Mononuclear cell (primary cell): ENCODE measurements around the gene TPD52L1. TPM values are rescaled to one million over a fixed set of nuclear protein-coding genes. Genes with fewer than 3 reads are reported as not detected.
"Not testable (repeated sequence)": the region's sequence is repeated elsewhere in the genome, so short reads cannot be mapped to it uniquely, and the experiment has no call there.

Source experiments
- H3K27me3 ChIP-seq: 2 replicates; pipeline ENCODE4 v1.6.0; 2011; ENCODE audit warnings: low read length, control low read depth; ENCODE audit not compliant: insufficient read depth
- H3K4me1 ChIP-seq: 2 replicates; pipeline ENCODE4 v1.5.1; 2011; ENCODE audit warnings: mild to moderate bottlenecking, low read length, control low read depth; ENCODE audit not compliant: insufficient read depth
- H3K4me3 ChIP-seq: 2 replicates; pipeline ENCODE4 v1.5.1; 2011; ENCODE audit warnings: mild to moderate bottlenecking, low read length, moderate library complexity
- H3K9me3 ChIP-seq: 2 replicates; pipeline ENCODE4 v1.5.1; 2011; ENCODE audit warnings: low read depth, mild to moderate bottlenecking, control low read depth, low read length
- total RNA-seq: library from RNA; depleted of rRNA; stranded (reverse); fragments of >200 nt; gene quantifications from one replicate; pipeline ENCODE4 v1.2.3, GENCODE V29; 2012

The TPD52L1 gene
- total RNA-seq, 1 donor = 0.31 TPM

GRCh38 chr6:125268765-125269164 lies 115.2 kb downstream of the TPD52L1 start:
- Histone ChIP-seq H3K4me3 (no peak overlapping the region), H3K27me3 (no peaks in the 10 kb centered on the region), H3K4me1 (no peaks in the 10 kb centered on the region), H3K9me3 (no peaks in the 10 kb centered on the region)

- Histone ChIP-seq H3K4me1 (no peaks in the 10 kb centered on the region), H3K27me3 (no peaks in the 10 kb centered on the region), H3K4me3 (no peak overlapping the region), H3K9me3 (no peaks in the 10 kb centered on the region)
Observed at GRCh38 chr6:125269328-125269985, 115.9 kb downstream of the TPD52L1 start.

- Histone ChIP-seq H3K4me3 (no peak overlapping the region), H3K27me3 (no peaks in the 10 kb centered on the region), H3K9me3 (no peaks in the 10 kb centered on the region), H3K4me1 (no peaks in the 10 kb centered on the region)
Observed at GRCh38 chr6:125270380-125270779, 116.8 kb downstream of the TPD52L1 start.

- H3K9me3 ChIP-seq = no peaks in the 10 kb centered on the region
- no peaks in the 10 kb centered on the region for H3K27me3 ChIP-seq
- H3K4me3 ChIP-seq = no peak overlapping the region
- no peaks in the 10 kb centered on the region for H3K4me1 ChIP-seq
Observed at GRCh38 chr6:125271486-125272159, 118.0 kb downstream of the TPD52L1 start.

GRCh38 chr6:125273251-125273650 lies 119.7 kb downstream of the TPD52L1 start:
- no peaks in the 10 kb centered on the region for H3K27me3 ChIP-seq

GRCh38 chr6:125273965-125274364 lies 120.4 kb downstream of the TPD52L1 start:
- H3K9me3 ChIP-seq = no peaks in the 10 kb centered on the region
- H3K4me1 ChIP-seq = peaks cover 2% of the 10 kb centered on the region
- no peaks in the 10 kb centered on the region for H3K27me3 ChIP-seq
- no peak overlapping the region for H3K4me3 ChIP-seq

More at GRCh38 chr6:125273251-125273650, 119.7 kb downstream of the TPD52L1 start:
- H3K4me3 ChIP-seq = no peak overlapping the region
- no peaks in the 10 kb centered on the region for H3K4me1 ChIP-seq
- no peaks in the 10 kb centered on the region for H3K9me3 ChIP-seq

GRCh38 chr6:125274935-125275334 lies 121.4 kb downstream of the TPD52L1 start:
- H3K4me1 ChIP-seq = peaks cover 5% of the 10 kb centered on the region
- no peak overlapping the region for H3K4me3 ChIP-seq
- no peaks in the 10 kb centered on the region for H3K9me3 ChIP-seq
- no peaks in the 10 kb centered on the region for H3K27me3 ChIP-seq

- Histone ChIP-seq H3K27me3 (no peaks in the 10 kb centered on the region), H3K4me1 (peaks cover 5% of the 10 kb centered on the region), H3K9me3 (no peaks in the 10 kb centered on the region), H3K4me3 (no peak overlapping the region)
Observed at GRCh38 chr6:125275779-125276178, 122.2 kb downstream of the TPD52L1 start.

GRCh38 chr6:125277838-125278237 lies 124.3 kb downstream of the TPD52L1 start:
- Histone ChIP-seq H3K27me3 (no peaks in the 10 kb centered on the region), H3K4me3 (no peak overlapping the region), H3K9me3 (no peaks in the 10 kb centered on the region), H3K4me1 (peaks cover 5% of the 10 kb centered on the region)

GRCh38 chr6:125279961-125280360 lies 126.4 kb downstream of the TPD52L1 start:
- H3K4me1 ChIP-seq = peaks cover 5% of the 10 kb centered on the region
- H3K27me3 ChIP-seq = no peaks in the 10 kb centered on the region
- H3K9me3 ChIP-seq = no peaks in the 10 kb centered on the region
- no peak overlapping the region for H3K4me3 ChIP-seq

- H3K9me3 ChIP-seq, H3K27me3 ChIP-seq, H3K4me3 ChIP-seq, H3K4me1 ChIP-seq: not testable (repeated sequence)
Observed at GRCh38 chr6:125280370-125281035, 126.9 kb downstream of the TPD52L1 start.

GRCh38 chr6:125282470-125282869 lies 128.9 kb downstream of the TPD52L1 start:
- H3K4me3 ChIP-seq, H3K27me3 ChIP-seq, H3K4me1 ChIP-seq: not testable (repeated sequence)
- peaks cover 10% of the 10 kb centered on the region for H3K9me3 ChIP-seq

- Histone ChIP-seq H3K4me1 (no peaks in the 10 kb centered on the region), H3K4me3 (no peak overlapping the region), H3K27me3 (no peaks in the 10 kb centered on the region), H3K9me3 (peaks cover 10% of the 10 kb centered on the region)
Observed at GRCh38 chr6:125285353-125285752, 131.8 kb downstream of the TPD52L1 start.

GRCh38 chr6:125285936-125286335 lies 132.4 kb downstream of the TPD52L1 start:
- Histone ChIP-seq H3K9me3 (peaks cover 10% of the 10 kb centered on the region), H3K27me3 (no peaks in the 10 kb centered on the region), H3K4me1 (no peaks in the 10 kb centered on the region), H3K4me3 (no peak overlapping the region)

- no peaks in the 10 kb centered on the region for H3K4me1 ChIP-seq
- peaks cover 10% of the 10 kb centered on the region for H3K9me3 ChIP-seq
- no peak overlapping the region for H3K4me3 ChIP-seq
- H3K27me3 ChIP-seq = no peaks in the 10 kb centered on the region
Observed at GRCh38 chr6:125287718-125288117, 134.1 kb downstream of the TPD52L1 start.
